Stimulated activated CD8-positive, alpha-beta memory T cell treated with anti-CD3 and anti-CD28 coated beads, Interleukin-4, amount 100 ng/mL, for 1 hour (primary cell): ENCODE measurements around the gene TNFRSF8.

Experiments
- DNase-seq, 2 donors: peaks; one replicate each; pipeline ENCODE4 v3.0.0-alpha.2; 2020; ENCODE audit warnings: low read depth in 2 of 2, low spot score in 1 of 2

The TNFRSF8 gene

DNA sequence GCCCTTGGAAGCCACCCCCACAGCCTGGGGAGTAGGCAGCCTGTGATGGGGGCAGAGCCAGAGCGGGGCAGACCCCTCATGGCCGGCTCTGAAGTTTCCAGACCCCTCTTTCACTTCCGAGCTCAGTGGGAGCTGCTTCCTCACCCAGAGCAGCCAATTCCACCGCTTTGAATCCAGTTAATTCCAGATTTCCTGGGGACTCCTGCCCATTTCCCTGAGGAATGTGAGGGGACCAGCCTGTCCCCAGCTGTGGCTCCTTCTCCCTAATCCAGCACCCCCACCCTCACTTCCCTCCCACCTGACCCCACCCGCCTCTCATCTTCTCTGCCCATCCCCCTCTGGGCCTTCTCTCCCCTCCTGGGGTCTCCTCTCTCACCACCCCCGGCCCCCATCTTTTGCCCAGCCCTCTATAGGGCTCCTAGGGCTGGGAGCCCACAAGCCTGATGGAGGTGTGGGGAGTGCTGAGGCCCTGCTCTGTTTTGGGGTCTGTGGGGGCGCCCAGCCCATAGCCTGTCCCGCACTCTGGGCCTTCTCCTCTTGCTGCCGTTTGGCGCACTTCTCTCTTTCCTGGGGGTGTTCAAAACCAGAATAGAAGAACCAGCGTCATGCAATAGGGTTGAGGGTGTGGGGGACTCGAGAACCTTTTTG lies 77.5 kb downstream of the TNFRSF8 start:
- no peak for DNase-seq

DNA sequence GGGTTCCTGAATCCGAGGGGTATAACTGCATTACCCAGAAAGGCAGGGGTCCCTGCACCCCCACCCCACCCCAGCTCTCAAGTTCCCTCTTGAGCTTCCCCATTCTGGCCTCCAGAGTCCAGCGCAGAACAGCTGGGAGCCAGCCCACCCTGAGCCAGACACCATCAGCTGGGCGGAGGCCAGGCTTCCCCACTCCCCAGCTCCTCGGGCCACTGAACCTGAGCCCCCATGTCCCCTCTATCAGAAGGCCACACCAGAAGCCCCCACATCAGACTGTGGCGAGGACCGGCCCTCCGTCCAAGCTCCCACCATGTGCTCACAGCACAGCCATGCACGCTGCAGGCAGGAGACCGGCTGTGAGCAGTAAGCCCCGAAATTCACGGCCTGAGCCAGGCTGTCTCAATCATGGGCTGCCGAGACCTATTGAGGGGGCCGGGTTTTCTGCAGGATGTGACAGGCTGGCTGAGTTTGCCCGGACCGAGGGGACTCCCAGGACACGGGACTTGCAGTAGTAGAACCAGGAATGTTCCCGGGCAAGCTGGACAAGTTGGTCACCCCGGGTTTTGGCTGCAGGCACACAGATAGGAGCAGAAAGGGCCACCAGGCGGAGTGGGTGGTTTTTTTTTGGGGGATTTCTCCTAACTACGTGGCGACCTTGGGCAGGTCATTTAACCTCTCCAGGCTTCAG lies 78.2 kb downstream of the TNFRSF8 start:
- DNase-seq = no peak

DNA sequence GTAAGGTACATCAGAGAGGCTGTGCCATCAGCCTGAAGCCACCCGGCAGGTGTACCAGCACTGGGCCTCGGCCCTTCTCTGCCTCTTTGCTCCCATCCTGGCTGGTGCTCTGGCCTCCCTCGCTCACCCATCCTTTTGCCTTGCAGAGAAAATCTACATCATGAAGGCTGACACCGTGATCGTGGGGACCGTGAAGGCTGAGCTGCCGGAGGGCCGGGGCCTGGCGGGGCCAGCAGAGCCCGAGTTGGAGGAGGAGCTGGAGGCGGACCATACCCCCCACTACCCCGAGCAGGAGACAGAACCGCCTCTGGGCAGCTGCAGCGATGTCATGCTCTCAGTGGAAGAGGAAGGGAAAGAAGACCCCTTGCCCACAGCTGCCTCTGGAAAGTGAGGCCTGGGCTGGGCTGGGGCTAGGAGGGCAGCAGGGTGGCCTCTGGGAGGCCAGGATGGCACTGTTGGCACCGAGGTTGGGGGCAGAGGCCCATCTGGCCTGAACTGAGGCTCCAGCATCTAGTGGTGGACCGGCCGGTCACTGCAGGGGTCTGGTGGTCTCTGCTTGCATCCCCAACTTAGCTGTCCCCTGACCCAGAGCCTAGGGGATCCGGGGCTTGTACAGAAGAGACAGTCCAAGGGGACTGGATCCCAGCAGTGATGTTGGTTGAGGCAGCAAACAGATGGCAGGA lies 79.2 kb downstream of the TNFRSF8 start:
- no peak for DNase-seq

DNA sequence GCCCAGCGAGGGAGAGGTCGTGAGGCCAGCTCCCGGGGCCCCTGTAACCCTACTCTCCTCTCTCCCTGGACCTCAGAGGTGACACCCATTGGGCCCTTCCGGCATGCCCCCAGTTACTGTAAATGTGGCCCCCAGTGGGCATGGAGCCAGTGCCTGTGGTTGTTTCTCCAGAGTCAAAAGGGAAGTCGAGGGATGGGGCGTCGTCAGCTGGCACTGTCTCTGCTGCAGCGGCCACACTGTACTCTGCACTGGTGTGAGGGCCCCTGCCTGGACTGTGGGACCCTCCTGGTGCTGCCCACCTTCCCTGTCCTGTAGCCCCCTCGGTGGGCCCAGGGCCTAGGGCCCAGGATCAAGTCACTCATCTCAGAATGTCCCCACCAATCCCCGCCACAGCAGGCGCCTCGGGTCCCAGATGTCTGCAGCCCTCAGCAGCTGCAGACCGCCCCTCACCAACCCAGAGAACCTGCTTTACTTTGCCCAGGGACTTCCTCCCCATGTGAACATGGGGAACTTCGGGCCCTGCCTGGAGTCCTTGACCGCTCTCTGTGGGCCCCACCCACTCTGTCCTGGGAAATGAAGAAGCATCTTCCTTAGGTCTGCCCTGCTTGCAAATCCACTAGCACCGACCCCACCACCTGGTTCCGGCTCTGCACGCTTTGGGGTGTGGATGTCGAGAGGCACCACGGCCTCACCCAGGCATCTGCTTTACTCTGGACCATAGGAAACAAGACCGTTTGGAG lies 80.0 kb downstream of the TNFRSF8 start:
- no peak for DNase-seq

DNA sequence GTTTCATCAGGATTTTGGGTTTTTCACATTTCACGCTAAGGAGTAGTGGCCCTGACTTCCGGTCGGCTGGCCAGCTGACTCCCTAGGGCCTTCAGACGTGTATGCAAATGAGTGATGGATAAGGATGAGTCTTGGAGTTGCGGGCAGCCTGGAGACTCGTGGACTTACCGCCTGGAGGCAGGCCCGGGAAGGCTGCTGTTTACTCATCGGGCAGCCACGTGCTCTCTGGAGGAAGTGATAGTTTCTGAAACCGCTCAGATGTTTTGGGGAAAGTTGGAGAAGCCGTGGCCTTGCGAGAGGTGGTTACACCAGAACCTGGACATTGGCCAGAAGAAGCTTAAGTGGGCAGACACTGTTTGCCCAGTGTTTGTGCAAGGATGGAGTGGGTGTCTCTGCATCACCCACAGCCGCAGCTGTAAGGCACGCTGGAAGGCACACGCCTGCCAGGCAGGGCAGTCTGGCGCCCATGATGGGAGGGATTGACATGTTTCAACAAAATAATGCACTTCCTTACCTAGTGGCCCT lies 80.6 kb downstream of the TNFRSF8 start:
- no peak for DNase-seq

DNA sequence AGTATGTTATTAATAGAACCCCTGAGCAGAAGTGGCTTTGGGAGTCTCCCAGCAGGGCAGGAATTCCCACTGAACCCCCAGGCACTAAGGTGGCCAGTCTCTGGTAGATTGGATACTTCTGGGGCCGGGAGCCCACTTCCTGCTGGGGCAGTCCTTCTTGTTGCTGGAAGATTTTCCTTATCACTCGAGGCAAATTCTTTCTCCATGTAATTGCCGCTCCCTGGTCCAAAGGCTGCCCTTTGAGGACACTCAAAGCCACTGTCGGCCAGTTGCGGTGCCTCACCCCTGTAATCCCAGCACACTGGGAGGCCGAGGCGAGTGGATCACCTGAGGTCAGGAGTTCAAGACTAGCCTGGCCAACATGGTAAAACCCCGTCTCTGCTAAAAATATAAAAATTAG lies 81.1 kb downstream of the TNFRSF8 start:
- DNase-seq = no peak

DNA sequence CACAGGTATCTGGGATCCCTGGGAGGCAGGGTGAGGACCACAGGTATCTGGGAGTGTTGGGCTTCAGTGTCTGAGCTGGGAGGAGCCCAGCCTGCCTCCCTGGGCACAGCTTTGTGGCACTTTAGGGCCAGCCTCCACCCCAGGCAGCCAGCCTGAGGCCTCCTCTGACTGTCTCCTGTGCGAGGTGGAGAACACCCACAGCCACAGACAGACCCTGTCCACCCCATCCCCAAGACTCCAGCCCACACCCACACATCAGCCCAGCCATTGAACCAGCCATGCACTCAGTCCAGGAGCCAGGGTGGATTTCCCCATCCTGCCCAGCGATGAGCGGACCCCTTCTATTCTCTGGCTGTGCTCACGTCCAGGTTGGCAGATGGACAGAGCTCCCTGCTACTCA lies 81.9 kb downstream of the TNFRSF8 start:
- DNase-seq = no peak

DNA sequence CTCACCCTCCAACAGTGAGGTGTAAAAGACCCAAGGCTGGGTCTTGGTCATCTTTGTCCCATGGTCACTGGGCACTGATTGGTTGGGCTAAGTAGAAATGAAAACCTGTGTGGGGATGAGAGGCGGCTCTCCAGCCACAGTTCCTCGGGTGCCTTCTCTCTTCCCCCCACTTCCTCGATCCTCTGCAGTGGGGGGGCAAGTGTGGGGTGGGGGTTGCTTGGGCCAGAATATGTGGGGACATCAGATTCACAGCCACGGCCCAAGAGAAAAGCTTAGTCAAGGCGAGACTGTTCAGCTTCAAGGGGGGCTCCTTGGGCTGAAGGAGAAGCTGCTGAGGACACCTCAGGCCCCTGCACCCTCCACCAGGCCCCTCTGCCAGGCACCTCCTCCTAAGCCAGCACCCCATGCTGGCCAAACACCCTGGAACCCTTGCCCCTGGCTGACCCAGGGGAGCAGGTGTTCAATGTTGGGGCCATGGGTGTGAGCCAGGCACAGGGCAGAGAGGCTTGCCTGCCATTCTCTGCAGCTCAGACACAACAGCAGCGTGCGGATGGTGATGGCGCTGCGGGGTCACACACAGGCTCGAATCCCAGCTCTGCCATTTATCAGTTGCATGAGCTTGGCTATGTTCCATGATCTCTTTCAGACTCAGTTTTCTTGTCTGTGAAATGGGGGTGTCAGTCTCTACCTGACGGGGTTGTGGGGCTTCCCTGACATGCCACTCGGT lies 82.7 kb downstream of the TNFRSF8 start:
- DNase-seq = no peak

DNA sequence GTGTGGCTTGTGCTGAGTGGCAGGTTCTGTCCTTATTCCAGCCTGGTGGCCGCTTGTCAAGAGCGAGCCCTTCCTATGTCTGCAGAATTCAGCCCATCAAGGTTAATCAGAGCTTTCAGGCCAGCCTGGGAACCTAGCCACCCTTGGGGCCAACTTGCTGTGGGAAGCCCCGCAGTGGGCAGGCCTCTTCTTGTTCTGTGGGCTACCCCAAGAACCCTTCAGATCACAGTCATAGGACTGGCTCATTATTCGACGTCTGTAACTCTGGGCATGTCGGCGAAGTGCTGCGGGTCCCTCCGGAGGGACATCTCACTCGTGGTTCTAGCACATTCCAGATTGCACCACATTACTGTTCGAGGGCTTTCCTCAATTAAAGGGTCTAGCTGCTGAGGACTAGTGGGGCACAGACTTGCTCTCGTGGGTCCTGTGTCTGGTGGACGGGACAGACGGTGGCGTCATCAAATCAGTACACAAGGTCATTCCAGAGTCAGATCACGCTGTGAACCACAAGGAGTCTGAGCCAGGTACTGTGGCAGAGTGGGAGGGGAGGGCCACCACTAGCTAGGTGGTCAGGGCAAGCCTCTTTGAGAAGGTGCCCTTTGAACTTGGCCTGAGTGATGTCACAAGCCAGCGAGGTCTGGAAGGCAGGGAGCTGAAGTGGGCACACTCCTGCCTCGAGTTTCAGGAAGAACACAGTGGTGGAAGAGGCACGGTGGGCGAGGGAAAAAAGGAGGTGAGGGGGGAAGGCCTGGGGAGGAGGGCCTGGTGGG lies 83.4 kb downstream of the TNFRSF8 start:
- DNase-seq = no peak

DNA sequence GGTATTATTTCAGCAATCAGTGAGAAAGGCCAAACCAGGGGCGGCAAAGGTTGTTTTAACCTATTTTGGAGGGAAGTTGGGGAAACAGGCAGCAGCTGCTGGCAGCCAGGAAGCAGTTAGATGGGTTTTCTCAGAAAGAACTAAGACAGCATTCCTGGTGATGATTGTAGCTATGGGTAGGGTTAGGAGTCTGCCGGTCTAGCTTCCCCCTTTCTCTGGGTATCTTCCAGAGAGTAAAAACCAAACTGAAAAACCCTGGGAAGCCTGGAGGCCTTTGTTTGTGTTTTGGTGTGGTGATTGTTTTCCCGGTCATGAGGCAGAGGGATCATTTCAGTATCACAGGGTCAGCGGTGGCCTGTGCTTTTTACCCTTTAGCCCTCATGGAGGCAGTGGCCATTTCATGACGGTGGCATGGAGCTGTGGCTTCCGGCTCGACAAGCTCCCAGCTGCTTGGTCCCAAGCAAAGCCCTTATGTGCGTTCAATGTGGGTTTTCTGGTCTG lies 84.1 kb downstream of the TNFRSF8 start:
- no peak for DNase-seq

DNA sequence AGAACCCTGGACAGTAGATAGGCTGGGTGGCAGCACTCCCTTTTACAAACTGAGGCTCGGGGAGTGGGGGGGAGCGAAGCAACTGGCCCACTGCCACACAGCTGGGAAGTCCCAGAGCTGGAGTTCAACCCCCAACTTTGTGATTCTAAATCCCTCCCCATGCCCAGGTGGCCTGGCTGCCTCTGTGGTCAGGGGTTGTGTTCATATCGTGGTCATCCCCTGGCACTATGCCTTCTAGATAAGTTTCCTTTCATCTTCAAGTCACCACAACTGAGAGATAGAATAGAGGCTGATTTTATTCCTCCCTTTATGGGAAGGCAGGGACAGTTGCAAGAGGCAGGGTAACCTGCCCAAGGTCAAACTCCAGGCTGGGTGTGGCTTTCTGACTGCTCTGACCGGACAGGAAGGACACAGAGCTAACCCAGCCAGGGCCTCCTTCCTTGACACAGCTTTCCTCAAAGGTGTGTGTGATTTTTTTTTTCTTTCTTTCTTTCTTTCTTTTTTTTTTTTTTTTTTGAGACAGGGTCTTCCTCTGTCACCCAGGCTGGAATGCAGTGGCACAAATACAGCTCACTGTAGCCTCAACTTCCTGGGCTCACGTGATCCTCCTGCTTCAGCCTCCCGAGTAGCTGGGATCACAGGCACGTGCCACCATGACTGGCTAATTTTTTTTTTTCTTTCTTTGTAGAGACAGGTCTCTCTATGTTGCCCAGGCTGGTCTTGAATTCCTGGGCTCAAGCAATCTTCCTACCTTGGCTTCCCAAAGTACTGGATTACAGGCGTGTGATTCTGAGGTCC lies 85.3 kb downstream of the TNFRSF8 start:
- DNase-seq = no peak

DNA sequence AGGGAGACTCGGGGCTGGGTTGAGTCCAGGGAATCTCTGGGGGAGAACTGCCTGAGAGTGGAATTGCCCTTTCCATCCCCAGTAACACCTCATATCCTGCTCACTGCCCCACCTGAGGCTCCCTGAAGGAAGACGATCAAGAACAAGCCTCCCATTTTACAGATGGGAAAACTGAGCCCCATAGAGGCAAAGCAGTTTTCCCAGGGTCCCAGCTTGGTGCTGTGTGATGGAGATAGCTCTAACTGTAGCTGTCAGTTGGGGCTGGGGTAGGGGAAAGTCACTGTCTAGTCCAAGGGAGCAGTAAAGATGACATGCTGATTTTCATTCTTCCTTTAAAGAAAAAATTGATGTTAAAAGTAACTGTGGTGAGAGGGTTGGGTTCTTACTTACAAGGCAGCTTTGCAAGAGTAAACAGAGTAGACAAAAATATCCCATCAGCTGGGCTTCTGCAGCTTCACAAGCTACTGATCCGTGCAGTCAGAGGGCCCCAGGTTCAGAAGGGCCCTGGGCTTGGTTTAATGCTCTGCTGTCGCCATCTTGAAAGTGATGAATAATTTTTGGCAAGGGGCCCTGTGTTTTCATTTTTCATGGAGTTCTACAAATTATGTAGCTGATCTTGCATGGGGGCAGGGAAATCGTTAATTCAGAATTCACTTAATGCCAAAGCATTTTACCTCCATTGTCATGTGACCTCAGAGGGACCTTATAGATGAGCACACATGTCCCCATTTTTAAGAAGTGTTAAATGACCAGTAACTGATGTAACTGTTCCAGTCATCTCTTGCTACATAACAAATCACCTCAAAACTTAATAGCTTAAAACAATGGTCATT lies 86.1 kb downstream of the TNFRSF8 start:
- DNase-seq = no peak

DNA sequence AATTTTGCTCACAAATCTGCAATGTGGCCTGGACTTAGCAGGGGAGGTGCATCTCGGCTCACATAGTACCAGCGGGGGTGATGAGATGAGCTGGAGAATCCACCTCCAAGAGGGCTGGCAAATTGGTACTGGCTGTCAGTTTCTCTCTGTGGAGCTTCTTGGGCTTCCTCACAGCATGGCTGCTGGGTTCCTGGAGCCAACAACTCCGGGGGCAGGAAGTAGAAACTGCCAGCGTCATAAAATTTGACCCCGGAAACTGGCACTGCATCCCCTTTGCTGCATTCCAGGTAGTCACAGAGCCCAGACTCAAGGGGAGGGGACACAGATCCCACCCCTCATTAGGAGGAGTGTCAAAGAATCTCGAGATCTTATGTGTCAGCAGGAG lies 86.7 kb downstream of the TNFRSF8 start:
- no peak for DNase-seq

DNA sequence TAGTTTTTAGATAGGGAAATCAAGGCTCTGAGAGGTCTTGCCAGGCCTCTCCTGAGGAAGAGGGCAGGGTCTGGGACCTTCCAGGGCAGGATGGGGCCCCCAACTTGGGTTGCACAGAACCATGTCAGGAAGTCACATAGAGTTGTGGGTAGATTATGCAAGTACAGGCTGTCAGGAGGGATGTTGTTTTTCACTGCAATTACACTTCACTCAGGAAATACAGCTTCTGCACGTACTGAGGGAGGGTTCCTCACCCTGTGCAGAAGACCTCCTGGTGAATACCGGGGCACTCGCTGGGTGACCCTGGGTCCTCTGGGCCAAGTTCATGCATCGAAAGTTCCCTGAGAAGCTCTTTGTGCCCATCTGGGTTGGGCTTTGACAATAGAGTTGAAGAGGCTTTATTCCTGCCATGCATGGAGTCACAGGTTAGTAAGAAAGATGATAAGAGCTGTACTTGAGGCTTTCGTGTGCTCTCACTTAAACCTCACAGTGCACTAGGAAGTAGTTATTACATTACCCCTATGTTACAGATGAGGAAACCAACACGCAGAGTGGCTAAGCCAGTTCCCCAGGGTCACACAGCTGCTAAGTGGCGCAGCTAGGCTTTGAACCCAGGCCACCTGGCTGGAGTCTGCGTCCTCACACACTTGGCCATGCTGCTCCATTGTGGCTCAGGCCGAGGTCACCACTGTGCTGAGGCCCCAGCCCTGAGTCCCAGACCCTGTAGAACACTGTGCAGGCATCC lies 87.5 kb downstream of the TNFRSF8 start:
- DNase-seq = no peak

DNA sequence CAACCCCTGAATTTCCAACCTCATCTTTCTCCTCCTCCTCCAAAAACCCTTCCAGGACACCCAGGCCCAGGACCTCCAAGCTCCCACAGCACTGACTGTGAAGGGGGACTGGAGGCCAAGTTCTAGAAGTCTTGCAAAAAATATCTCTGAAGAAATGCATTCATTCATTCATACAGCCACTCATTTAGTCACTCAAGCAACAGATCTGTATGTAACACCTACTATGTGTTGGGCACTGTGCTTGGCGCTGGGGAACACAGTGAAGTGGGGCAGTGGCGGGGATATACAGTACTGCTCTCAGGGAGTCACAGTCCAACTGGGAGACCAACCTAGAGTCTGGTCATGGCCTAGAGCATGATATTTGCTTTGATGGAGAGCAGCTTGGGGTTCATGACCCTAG lies 88.4 kb downstream of the TNFRSF8 start:
- no peak for DNase-seq

DNA sequence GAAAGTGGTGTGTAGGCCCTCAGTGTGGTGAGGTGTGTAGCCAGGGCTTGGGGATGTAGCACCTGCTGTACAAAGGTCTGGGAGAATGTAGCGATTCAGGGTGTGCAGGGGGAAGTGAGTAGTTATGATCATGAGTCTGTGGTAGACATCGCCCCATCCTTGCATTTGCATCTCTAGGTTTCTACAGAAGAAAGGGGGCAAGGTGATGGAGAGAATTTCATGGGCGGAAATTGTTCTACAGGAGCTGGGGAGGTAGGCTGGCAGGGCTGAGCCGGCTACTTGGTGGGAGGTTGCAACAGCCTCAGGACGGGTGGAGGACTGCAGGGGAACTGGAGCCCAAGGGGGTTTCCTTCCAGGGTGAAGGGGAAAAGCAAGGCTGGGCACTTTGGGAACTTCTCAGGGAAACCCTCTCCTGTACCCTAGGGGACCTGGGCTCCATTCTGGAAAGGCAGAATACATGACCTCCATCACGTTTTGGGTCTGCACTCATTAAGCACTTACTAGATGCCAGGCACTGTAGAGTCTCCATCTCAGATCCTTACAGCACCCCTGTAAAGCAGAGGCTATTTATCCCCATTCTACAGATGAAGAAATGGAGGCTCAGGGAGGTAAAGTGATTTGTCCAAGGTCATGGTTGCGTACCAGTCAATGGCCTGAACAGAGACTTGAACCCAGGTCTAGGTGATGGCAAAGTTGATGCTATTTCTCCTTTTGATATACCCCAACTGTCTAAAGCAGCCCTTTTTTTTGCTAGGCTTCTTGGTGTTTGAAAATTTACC lies 89.2 kb downstream of the TNFRSF8 start:
- no peak for DNase-seq
